ENCODE data around the gene BICDL1.

BICDL1 gene

GRCh38 chr12:120067084-120067869, 78.2 kb downstream of the BICDL1 start:
- no peaks in the 10 kb centered on the region for H3K36me3 ChIP-seq (replicated peaks)
- in situ Hi-C loops (cut with MboI; ENCODE audit: low sequenced_read_pairs), result no loop called here
- no peaks in the 10 kb centered on the region for H3K4me1 ChIP-seq
- no peak overlapping the region for H3K4me3 ChIP-seq
- DNase-seq (ENCODE audit: low spot score in 2 of 2), result no peak
- H3K9me3 ChIP-seq, result no peaks in the 10 kb centered on the region
- peaks cover 18% of the 10 kb centered on the region for H3K27me3 ChIP-seq (ENCODE audit: low read depth)

DNA sequence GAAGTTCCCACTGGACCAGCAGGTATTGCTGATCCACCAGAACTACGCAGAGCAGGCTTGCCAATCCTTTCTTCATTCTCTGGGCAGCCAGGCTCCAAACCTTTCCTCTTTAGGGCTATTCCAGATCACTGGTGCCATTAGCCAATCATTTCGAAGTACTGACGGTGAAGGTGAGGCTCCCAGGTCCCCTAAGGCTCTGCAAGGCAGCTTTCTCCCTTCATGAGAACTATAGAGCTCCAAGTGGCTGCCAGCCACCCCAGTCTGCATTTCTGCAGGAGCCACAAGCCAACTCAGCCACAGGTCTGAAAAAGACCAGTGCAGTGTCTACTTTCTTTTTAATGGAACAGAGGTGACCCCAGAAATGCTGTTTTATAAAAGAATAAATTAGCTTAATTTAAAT, 78.9 kb downstream of the BICDL1 start:
- Histone ChIP-seq H3K9me3 (no peaks in the 10 kb centered on the region), H3K27me3 (ENCODE audit: low read depth) (peaks cover 13% of the 10 kb centered on the region), H3K4me3 (no peak overlapping the region), H3K36me3 (replicated peaks) (no peaks in the 10 kb centered on the region), H3K4me1 (no peaks in the 10 kb centered on the region)
- in situ Hi-C loops (cut with MboI; ENCODE audit: low sequenced_read_pairs), result no loop called here
- DNase-seq (ENCODE audit: low spot score in 2 of 2), result no peak

GRCh38 chr12:120069278-120069677, 80.2 kb downstream of the BICDL1 start:
- no peaks in the 10 kb centered on the region for H3K36me3 ChIP-seq (replicated peaks)
- no peak for DNase-seq (ENCODE audit: low spot score in 2 of 2)
- H3K27me3 ChIP-seq (ENCODE audit: low read depth), result peaks cover 10% of the 10 kb centered on the region
- no peak overlapping the region for H3K4me3 ChIP-seq
- no peaks in the 10 kb centered on the region for H3K9me3 ChIP-seq
- no peaks in the 10 kb centered on the region for H3K4me1 ChIP-seq
- in situ Hi-C loops (cut with MboI; ENCODE audit: low sequenced_read_pairs), result no loop called here

DNA sequence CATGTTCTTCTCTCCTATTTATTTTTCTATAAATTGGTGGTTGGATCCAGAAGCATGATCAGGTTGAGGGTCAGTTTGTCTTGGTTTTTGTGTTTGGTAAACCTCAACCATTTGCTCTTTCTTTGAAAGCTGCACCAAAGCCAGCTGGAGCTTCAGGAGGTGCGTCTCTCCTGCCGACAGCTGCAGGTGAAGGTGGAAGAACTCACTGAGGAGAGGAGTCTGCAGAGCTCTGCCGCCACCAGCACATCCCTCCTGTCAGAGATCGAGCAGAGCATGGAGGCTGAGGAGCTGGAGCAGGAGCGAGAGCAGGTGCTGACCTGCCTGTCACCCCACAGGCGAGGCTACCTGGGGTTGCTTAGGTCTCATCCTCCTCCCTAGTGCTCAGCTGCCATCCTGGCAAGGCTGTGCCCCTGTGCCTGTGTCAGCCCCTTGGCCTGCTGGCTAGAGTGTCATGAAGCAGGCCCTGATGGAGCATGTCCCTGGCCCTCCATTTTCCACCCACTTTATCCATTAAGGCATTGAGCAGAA, 82.5 kb downstream of the BICDL1 start:
- Histone ChIP-seq H3K36me3 (replicated peaks) (no peaks in the 10 kb centered on the region), H3K4me1 (no peaks in the 10 kb centered on the region), H3K9me3 (no peaks in the 10 kb centered on the region), H3K4me3 (no peak overlapping the region), H3K27me3 (ENCODE audit: low read depth) (peaks cover 10% of the 10 kb centered on the region)
- in situ Hi-C loops (cut with MboI; ENCODE audit: low sequenced_read_pairs), result no loop called here
- no peak for DNase-seq (ENCODE audit: low spot score in 2 of 2)

GRCh38 chr12:120072472-120073249, 83.6 kb downstream of the BICDL1 start:
- H3K4me3 ChIP-seq, result no peak overlapping the region
- no peaks in the 10 kb centered on the region for H3K4me1 ChIP-seq
- in situ Hi-C loops (cut with MboI; ENCODE audit: low sequenced_read_pairs), result no loop called here
- no peaks in the 10 kb centered on the region for H3K9me3 ChIP-seq
- no peak for DNase-seq (ENCODE audit: low spot score in 2 of 2)
- no peaks in the 10 kb centered on the region for H3K36me3 ChIP-seq (replicated peaks)
- peaks cover 10% of the 10 kb centered on the region for H3K27me3 ChIP-seq (ENCODE audit: low read depth)

DNA sequence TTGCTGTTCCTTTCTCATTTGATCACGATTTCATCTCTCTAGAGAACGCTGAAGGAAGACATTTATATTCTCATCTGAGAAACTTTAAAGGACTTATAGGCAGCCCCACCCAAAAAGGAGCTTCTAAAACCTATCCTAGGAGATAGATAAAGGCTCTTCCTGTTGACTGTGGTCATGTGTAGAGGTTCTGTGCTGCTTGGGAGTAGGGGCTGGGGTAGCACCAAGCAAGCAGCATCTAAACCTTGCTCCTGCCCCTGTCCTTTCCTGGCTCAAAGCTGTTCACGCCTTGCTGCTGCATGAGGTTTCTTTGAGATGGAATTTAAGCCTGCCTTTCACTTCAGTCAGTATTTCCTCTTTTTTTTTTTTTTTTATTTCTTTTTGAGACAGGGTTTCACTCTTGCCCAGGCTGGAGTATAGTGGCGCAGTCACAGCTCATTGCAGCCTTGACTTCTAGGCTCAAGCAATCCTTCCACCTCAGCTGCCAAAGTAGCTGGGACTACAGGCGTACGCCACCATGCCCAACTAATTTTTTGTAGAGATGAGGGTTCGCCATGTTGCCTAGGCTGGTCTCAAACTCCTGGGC, 86.1 kb downstream of the BICDL1 start:
- DNase-seq (ENCODE audit: low spot score in 2 of 2), result no peak
- no peaks in the 10 kb centered on the region for H3K9me3 ChIP-seq
- no peaks in the 10 kb centered on the region for H3K4me1 ChIP-seq
- in situ Hi-C loops (cut with MboI; ENCODE audit: low sequenced_read_pairs), result no loop called here
- H3K27me3 ChIP-seq (ENCODE audit: low read depth), result no peaks in the 10 kb centered on the region; the same call in 1 of the 2 replicates
- no peak overlapping the region for H3K4me3 ChIP-seq
- no peaks in the 10 kb centered on the region for H3K36me3 ChIP-seq (replicated peaks)

DNA sequence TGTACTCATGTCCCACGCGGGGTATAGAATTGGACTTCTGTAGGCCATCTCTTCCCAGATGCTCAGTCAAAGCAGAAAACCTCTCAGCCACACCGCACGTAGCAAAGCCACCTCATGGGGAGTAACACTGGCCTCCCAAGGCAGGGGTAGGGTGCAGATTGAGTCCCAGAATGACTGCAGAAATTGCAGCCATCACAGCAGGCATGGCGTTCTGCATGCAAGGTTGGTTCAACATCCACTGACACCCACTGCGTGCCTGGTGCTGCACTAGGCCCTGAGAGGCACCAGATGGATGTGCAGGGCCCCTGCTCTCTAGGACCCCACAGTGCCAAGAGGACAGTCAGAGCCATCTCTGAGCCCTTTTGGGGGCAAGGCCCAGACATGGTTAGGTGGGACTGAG, 87.6 kb downstream of the BICDL1 start:
- no peaks in the 10 kb centered on the region for H3K36me3 ChIP-seq (replicated peaks)
- in situ Hi-C loops (cut with MboI; ENCODE audit: low sequenced_read_pairs), result no loop called here
- H3K27me3 ChIP-seq (ENCODE audit: low read depth), result no peaks in the 10 kb centered on the region
- DNase-seq (ENCODE audit: low spot score in 2 of 2), result no peak
- H3K9me3 ChIP-seq, result no peaks in the 10 kb centered on the region
- no peaks in the 10 kb centered on the region for H3K4me1 ChIP-seq
- no peak overlapping the region for H3K4me3 ChIP-seq

DNA sequence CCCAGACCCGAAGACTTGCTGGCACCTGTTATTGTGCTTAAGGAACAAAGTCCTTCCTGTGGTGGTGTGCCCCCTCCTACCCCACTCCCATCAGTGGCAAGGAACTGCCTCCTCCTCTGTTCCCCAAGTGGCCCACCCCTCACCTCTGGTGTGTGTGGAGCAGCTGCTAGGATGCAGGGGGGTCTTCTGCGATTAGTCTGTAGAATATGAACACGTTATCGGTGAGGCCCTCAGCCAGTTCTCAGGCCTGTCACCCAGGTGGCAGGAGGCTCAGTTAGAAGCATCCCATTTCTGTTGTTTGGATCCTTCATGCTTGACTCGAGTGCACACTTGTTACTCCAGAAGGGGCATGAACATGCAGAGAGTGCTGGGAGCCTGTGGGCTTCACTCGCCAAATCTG, 88.2 kb downstream of the BICDL1 start:
- Histone ChIP-seq H3K4me3 (no peak overlapping the region), H3K9me3 (no peaks in the 10 kb centered on the region), H3K36me3 (replicated peaks) (no peaks in the 10 kb centered on the region), H3K4me1 (no peaks in the 10 kb centered on the region), H3K27me3 (ENCODE audit: low read depth) (no peaks in the 10 kb centered on the region)
- in situ Hi-C loops (cut with MboI; ENCODE audit: low sequenced_read_pairs), result no loop called here
- no peak for DNase-seq (ENCODE audit: low spot score in 2 of 2)

GRCh38 chr12:120078868-120079267, 89.8 kb downstream of the BICDL1 start:
- H3K27me3 ChIP-seq (ENCODE audit: low read depth), result no peaks in the 10 kb centered on the region
- DNase-seq (ENCODE audit: low spot score in 2 of 2), result no peak
- H3K4me3 ChIP-seq, result no peak overlapping the region
- H3K36me3 ChIP-seq (replicated peaks), result no peaks in the 10 kb centered on the region
- in situ Hi-C loops (cut with MboI; ENCODE audit: low sequenced_read_pairs), result no loop called here
- no peaks in the 10 kb centered on the region for H3K9me3 ChIP-seq
- no peaks in the 10 kb centered on the region for H3K4me1 ChIP-seq

GRCh38 chr12:120079411-120080400, 90.7 kb downstream of the BICDL1 start:
- Histone ChIP-seq H3K9me3 (no peaks in the 10 kb centered on the region), H3K4me3 (no peak overlapping the region), H3K4me1 (no peaks in the 10 kb centered on the region), H3K27me3 (ENCODE audit: low read depth) (no peaks in the 10 kb centered on the region), H3K36me3 (replicated peaks) (no peaks in the 10 kb centered on the region)
- DNase-seq (ENCODE audit: low spot score in 2 of 2), result no peak
- in situ Hi-C loops (cut with MboI; ENCODE audit: low sequenced_read_pairs), result loop anchor here (10.0 kb wide), 1 partner anchor 85 kb away; no protein-coding TSS in a partner anchor

DNA sequence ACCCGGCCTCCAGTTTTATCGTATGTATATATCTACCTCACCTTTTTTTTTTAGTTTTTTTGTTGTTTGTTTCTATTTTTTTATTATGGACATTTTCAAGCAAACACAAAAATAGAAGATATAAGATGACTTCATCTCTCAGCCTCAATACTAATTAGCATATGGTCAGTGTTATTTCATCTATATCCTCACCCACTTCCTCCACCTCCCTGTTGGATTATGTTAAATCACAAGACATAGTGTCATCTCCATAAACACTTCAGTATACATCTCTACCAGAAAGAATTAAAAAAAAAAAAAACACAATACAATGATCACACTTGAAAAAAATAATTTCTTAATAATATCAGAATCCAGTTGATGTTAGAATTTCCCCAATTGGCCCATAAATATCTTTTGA, 92.6 kb downstream of the BICDL1 start:
- Histone ChIP-seq H3K36me3 (replicated peaks) (no peaks in the 10 kb centered on the region), H3K4me1 (peaks cover 3% of the 10 kb centered on the region), H3K9me3 (no peaks in the 10 kb centered on the region), H3K4me3 (no peak overlapping the region), H3K27me3 (ENCODE audit: low read depth) (no peaks in the 10 kb centered on the region)
- no peak for DNase-seq (ENCODE audit: low spot score in 2 of 2)
- in situ Hi-C loops (cut with MboI; ENCODE audit: low sequenced_read_pairs), result loop anchor here (10.0 kb wide), 1 partner anchor 87 kb away; no protein-coding TSS in a partner anchor

DNA sequence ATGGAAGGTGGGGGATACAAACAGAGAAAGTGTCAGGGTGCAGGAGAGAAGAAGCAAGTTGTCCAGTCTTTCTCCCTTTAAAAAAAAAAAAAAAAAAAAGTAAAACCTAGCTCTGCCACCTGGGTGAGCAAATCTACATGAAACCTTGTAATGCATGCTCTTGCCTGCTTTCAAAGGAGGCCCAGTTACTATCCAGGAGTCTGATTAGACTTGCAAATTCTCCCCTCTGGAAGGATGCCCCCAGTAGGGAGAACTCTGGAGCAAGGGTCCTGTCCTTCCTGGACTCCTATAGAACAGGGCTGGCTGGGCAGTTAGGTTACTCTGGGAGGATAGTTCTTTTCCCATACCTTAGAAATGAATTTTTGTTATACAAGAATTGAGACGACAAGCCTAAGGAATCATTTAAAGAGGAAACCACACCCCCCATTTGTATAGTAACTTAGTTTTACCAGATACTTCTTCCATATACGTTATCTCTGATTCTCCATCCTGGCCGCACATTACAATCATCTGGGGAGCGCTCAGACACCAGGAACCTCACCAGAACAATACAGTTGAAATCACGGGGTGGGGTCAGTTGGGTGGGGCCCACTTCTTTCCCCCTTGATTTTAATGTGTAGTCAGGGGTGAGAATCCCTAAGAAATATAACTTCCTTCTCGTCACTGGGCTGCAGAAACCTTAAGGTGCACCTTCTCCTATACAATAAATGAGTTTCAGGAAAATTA, 97.0 kb downstream of the BICDL1 start:
- Histone ChIP-seq H3K9me3 (no peaks in the 10 kb centered on the region), H3K36me3 (replicated peaks) (no peaks in the 10 kb centered on the region), H3K27me3 (ENCODE audit: low read depth) (no peaks in the 10 kb centered on the region), H3K4me1 (peaks cover 4% of the 10 kb centered on the region), H3K4me3 (no peak overlapping the region)
- in situ Hi-C loops (cut with MboI; ENCODE audit: low sequenced_read_pairs), result loop anchor here (10.0 kb wide), 1 partner anchor 91 kb away; no protein-coding TSS in a partner anchor
- no peak for DNase-seq (ENCODE audit: low spot score in 2 of 2)
